HCT116 (cell line): ENCODE measurements around the gene SUN5. TPM values are rescaled to one million over a fixed set of nuclear protein-coding genes. Genes with fewer than 3 reads are reported as not detected.

Experiments used
- ATAC-seq: fragments of 200-7000 bp; cut with Tn5 transposase; 2 replicates; pipeline ENCODE4 v1.9.1; 2020; ENCODE audit warnings: mild to moderate bottlenecking, moderate library complexity
- BruUV-seq: library from RNA; stranded (reverse); fragments of 400-500 nt; replicated peaks from 2 replicates; lab custom pipeline; 2021; lab: Mats Ljungman, UMichigan
- CTCF ChIA-PET: fragments of 300-600 bp; sonication (Branson Sonifier 250); formaldehyde crosslinking; loops from one replicate; lab custom pipeline; 2021; ENCODE audit warnings: antibody characterized with exemption; lab: Charles Lee
- POLR2A ChIA-PET: fragments of 300-600, 350-600 bp; sonication (Branson Sonifier 250); formaldehyde crosslinking; loops from one replicate; lab custom pipeline; 2021; ENCODE audit warnings: antibody characterized with exemption; lab: Charles Lee
- RAD21 ChIA-PET, 2 experiments: fragments of 300-600 bp; sonication (Branson Sonifier 250); formaldehyde crosslinking; loops; one replicate each; lab custom pipeline; 2023; ENCODE audit warnings: low total read pairs in 2 of 2; ENCODE audit not compliant: uncharacterized antibody in 2 of 2, unreplicated experiment in 2 of 2, low non-redundant PET in 1 of 2; lab: Charles Lee
- DNase-seq: peaks from one replicate; pipeline ENCODE4 v3.0.0-alpha.2; 2010; ENCODE audit warnings: low read depth, low spot score
- H2AFZ ChIP-seq: fragments of 200-600 bp; shearing (Covaris generic), sonication (generic); 2 replicates; pipeline ENCODE4 v1.6.1; 2017; ENCODE audit warnings: low read depth, mixed run types, mixed read lengths, antibody characterized with exemption, low read length; ENCODE audit not compliant: poor library complexity, severe bottlenecking
- H3K27ac ChIP-seq: 2 replicates; pipeline ENCODE4 v1.5.1; 2012; ENCODE audit warnings: low read depth, low read length
- H3K27me3 ChIP-seq: fragments of 200-600 bp; sonication (generic); 2 replicates; pipeline ENCODE4 v1.6.1; 2016; ENCODE audit warnings: mixed run types, low read length, mixed read lengths; ENCODE audit not compliant: insufficient read depth
- H3K36me3 ChIP-seq, 2 experiments: fragments of 200-500 bp in 1 of 2; fragments of 200-600 bp in 1 of 2; sonication (Bioruptor generic) in 1 of 2; sonication (generic) in 1 of 2; 2 replicates each; pipeline versions ENCODE4 v1.5.1 to v1.6.1; 2014 to 2016; ENCODE audit warnings: low read length in 2 of 2, inconsistent platforms in 1 of 2, mixed read lengths in 1 of 2, mixed run types in 1 of 2; ENCODE audit not compliant: insufficient read depth in 2 of 2, control insufficient read depth in 1 of 2
- H3K4me1 ChIP-seq, 2 experiments: fragments of 200-600 bp in 1 of 2; sonication (generic) in 1 of 2; 2 replicates each; pipeline versions ENCODE4 v1.5.1 to v1.6.1; 2012 to 2017; ENCODE audit warnings: low read length in 2 of 2, inconsistent platforms in 1 of 2, mild to moderate bottlenecking in 1 of 2, mixed read lengths in 1 of 2, mixed run types in 1 of 2, moderate library complexity in 1 of 2; ENCODE audit not compliant: insufficient read depth in 2 of 2, control insufficient read depth in 1 of 2
- H3K4me2 ChIP-seq: fragments of 200-600 bp; sonication (generic); 2 replicates; pipeline ENCODE4 v1.6.1; 2017; ENCODE audit warnings: mixed run types, low read length, mixed read lengths
- H3K4me3 ChIP-seq, 2 experiments: fragments of 200-600 bp in 1 of 2; sonication (generic) in 1 of 2; replicated peaks in 1 of 2; 2 replicates each; pipeline ENCODE4 v1.5.1; 2011 to 2016; ENCODE audit warnings: low read length in 2 of 2, control low read depth in 1 of 2, low read depth in 1 of 2, mild to moderate bottlenecking in 1 of 2, mixed read lengths in 1 of 2, mixed run types in 1 of 2
- H3K79me2 ChIP-seq: fragments of 200-600 bp; sonication (generic); 2 replicates; pipeline ENCODE4 v1.6.1; 2017; ENCODE audit warnings: mild to moderate bottlenecking, mixed run types, low read length, moderate library complexity, mixed read lengths; ENCODE audit not compliant: insufficient read depth
- H3K9ac ChIP-seq: fragments of 200-600 bp; sonication (generic); 2 replicates; pipeline ENCODE4 v1.6.1; 2016; ENCODE audit warnings: low read length, mixed read lengths
- H3K9me2 ChIP-seq: fragments of 200-600 bp; sonication (generic), shearing (Covaris generic); 2 replicates; pipeline ENCODE4 v1.6.1; 2017; ENCODE audit warnings: mixed run types, mild to moderate bottlenecking, moderate library complexity; ENCODE audit not compliant: insufficient read depth
- H3K9me3 ChIP-seq, 2 experiments: fragments of 200-500 bp in 1 of 2; fragments of 200-600 bp in 1 of 2; sonication (Bioruptor generic) in 1 of 2; sonication (generic) in 1 of 2; 2 replicates each; pipeline ENCODE4 v1.6.1; 2014 to 2017; ENCODE audit warnings: low read length in 2 of 2, mixed read lengths in 2 of 2, inconsistent platforms in 1 of 2, low read depth in 1 of 2, mild to moderate bottlenecking in 1 of 2, mixed run types in 1 of 2, moderate library complexity in 1 of 2; ENCODE audit not compliant: control insufficient read depth in 1 of 2, insufficient read depth in 1 of 2
- H4K20me1 ChIP-seq: fragments of 200-600 bp; sonication (generic), shearing (Covaris generic); 2 replicates; pipeline ENCODE4 v1.6.1; 2017; ENCODE audit warnings: mixed run types, mild to moderate bottlenecking, moderate library complexity; ENCODE audit not compliant: insufficient read depth
- CBX3 ChIP-seq: IDR thresholded peaks from 2 replicates; pipeline ENCODE4 v1.6.1; 2012; ENCODE audit warnings: low read depth
- CEBPB ChIP-seq: IDR thresholded peaks from 2 replicates; pipeline ENCODE4 v1.6.1; 2012; ENCODE audit warnings: low read depth
- EZH2phosphoT487 ChIP-seq: fragments of 200-600 bp; IDR thresholded peaks from 2 replicates; pipeline ENCODE4 v1.6.1; 2018; ENCODE audit warnings: antibody characterized with exemption, borderline replicate concordance
- FOSL1 ChIP-seq: IDR thresholded peaks from 2 replicates; pipeline ENCODE4 v1.6.1; 2012; ENCODE audit warnings: low read depth
- RAD21 ChIP-seq: IDR thresholded peaks from 2 replicates; pipeline ENCODE4 v1.6.1; 2012; ENCODE audit warnings: low read depth, mild to moderate bottlenecking
- SP1 ChIP-seq: IDR thresholded peaks from 2 replicates; pipeline ENCODE4 v1.6.1; 2012; ENCODE audit warnings: low read depth
- SRF ChIP-seq: IDR thresholded peaks from 2 replicates; pipeline ENCODE4 v1.6.1; 2012; ENCODE audit warnings: low read depth
- TCF7L2 ChIP-seq: IDR thresholded peaks from 2 replicates; pipeline ENCODE4 v1.7.0; 2011; ENCODE audit warnings: borderline replicate concordance, inconsistent platforms; ENCODE audit not compliant: insufficient read depth, insufficient read length; ENCODE audit errors: extremely low read depth
- intact Hi-C: fragments of 100-400 bp; cut with micrococcal nuclease; formaldehyde crosslinking; loops from 2 replicates; pipeline ENCODE4 v1.10.0; 2022
- total RNA-seq: library from RNA; stranded (reverse); gene quantifications from one replicate; pipeline ENCODE4 v1.2.1, GENCODE V29; 2021; ENCODE audit not compliant: unreplicated experiment
- TF ChIP-seq, protein P1 (sequence below): IDR thresholded peaks from 2 replicates; pipeline ENCODE4 v1.6.1; 2012; ENCODE audit warnings: low read depth
- TF ChIP-seq, protein P2 (sequence below): IDR thresholded peaks from 2 replicates; pipeline ENCODE4 v1.6.1; 2012

SUN5 gene
- total RNA-seq, 1 experiment from 2014 or later: not detected

DNA sequence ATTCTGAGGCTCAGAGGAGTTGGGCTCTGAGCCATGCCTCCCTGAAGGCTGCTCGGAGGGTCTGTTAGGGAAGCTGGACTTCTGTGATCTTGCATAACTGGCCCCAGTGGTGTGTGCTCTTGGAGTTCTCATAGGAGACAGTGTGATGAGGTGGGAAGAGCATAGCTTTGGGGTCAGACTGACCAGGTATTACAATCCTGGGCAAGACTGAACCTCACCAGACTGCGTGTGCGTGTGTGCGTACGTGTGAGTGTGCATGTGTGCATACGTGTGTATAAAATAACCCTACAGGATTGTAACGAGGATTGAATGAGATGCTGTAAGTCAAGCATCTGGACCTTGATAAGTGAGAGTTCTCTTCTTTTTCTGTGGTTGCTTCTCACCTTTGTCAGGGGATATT, 13.3 kb upstream of the SUN5 start:
- Histone ChIP-seq H3K79me2 (no peaks in the 10 kb centered on the region), H3K27ac (no peak overlapping the region), H2AFZ (no peak overlapping the region), H4K20me1 (no peaks in the 10 kb centered on the region), H3K9ac (no peak overlapping the region)
- intact Hi-C loops: no loop called here
- TF ChIP-seq SP1 (no peak), RAD21 (no peak), CBX3 (no peak), TCF7L2 (no peak), FOSL1 (no peak), EZH2phosphoT487 (no peak), CEBPB (no peak), SRF (no peak)
- TF ChIP-seq, protein P1, sequence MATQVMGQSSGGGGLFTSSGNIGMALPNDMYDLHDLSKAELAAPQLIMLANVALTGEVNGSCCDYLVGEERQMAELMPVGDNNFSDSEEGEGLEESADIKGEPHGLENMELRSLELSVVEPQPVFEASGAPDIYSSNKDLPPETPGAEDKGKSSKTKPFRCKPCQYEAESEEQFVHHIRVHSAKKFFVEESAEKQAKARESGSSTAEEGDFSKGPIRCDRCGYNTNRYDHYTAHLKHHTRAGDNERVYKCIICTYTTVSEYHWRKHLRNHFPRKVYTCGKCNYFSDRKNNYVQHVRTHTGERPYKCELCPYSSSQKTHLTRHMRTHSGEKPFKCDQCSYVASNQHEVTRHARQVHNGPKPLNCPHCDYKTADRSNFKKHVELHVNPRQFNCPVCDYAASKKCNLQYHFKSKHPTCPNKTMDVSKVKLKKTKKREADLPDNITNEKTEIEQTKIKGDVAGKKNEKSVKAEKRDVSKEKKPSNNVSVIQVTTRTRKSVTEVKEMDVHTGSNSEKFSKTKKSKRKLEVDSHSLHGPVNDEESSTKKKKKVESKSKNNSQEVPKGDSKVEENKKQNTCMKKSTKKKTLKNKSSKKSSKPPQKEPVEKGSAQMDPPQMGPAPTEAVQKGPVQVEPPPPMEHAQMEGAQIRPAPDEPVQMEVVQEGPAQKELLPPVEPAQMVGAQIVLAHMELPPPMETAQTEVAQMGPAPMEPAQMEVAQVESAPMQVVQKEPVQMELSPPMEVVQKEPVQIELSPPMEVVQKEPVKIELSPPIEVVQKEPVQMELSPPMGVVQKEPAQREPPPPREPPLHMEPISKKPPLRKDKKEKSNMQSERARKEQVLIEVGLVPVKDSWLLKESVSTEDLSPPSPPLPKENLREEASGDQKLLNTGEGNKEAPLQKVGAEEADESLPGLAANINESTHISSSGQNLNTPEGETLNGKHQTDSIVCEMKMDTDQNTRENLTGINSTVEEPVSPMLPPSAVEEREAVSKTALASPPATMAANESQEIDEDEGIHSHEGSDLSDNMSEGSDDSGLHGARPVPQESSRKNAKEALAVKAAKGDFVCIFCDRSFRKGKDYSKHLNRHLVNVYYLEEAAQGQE: no peak
- TF ChIP-seq, protein P2, sequence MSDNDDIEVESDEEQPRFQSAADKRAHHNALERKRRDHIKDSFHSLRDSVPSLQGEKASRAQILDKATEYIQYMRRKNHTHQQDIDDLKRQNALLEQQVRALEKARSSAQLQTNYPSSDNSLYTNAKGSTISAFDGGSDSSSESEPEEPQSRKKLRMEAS: no peak
- TF ChIP-seq, all 23 proteins: peak for 0
- RAD21 ChIA-PET: no interaction called here
- H3K27me3 ChIP-seq: peaks cover 6% of the 10 kb centered on the region; the same call in 1 of the 2 replicates
- CTCF ChIA-PET: no interaction called here
- POLR2A ChIA-PET: no interaction called here
- H3K36me3 ChIP-seq: no peaks in the 10 kb centered on the region
- H3K4me2 ChIP-seq: no peak overlapping the region
- no TSS peak for BruUV-seq
- no peak for DNase-seq
- ATAC-seq: no peak
- no peaks in the 10 kb centered on the region for H3K4me1 ChIP-seq
- no peaks in the 10 kb centered on the region for H3K9me3 ChIP-seq
- H3K9me2 ChIP-seq: no peaks in the 10 kb centered on the region
- no peak overlapping the region for H3K4me3 ChIP-seq
